ENCODE results near the gene PACSIN1. TPM values are rescaled to one million over a fixed set of nuclear protein-coding genes. Genes with fewer than 3 reads are reported as not detected.

The PACSIN1 gene
- total RNA-seq, 5 donors from 2014 or later (not counting 1 experiment from before 2014, with no cell fraction given): 0.86 to 3.2 (median 2.4) TPM

GRCh38 chr6:34531580-34532201, 65.8 kb downstream of the PACSIN1 start:
- Mint-ChIP-seq H3K4me3 (peak overlapping the region in 1 of 3 donors; percentile 50), H3K27ac (no peak overlapping the region), H3K36me3 (no peaks in the 10 kb centered on the region), H3K9me3 (no peaks in the 10 kb centered on the region), H3K27me3 (peaks cover 0 to 2% of the 10 kb centered on the region in 2 donors), H3K4me1 (peaks cover 0 to 8% (median 7%) of the 10 kb centered on the region in 3 donors)
- DNase-seq (peak in 18 of 35 experiments; percentile 7 to 54 (median 21)), ATAC-seq (replicated peaks in 1 of 4) (peak in 1 of 4 experiments; percentile 71)
- POLR2A ChIA-PET: interaction anchor here (0.6 kb wide), 2 partner anchors 69 to 295 kb away, joined by 3 read pairs; partner anchors contain the start of gene HMGA1 (in 1 of the 2)
- no peak overlapping the region for H3K27ac ChIP-seq (ENCODE audit: low read length)
- H3K4me1 ChIP-seq (ENCODE audit: control insufficient read depth in 1 of 2, extremely low read depth in 1 of 2, insufficient read depth in 2 of 2, low read length in 2 of 2): peaks cover 0 to 8% of the 10 kb centered on the region in 2 experiments
- no peaks in the 10 kb centered on the region for H3K36me3 ChIP-seq (ENCODE audit: control insufficient read depth in 2 of 2, extremely low read depth in 1 of 2, insufficient read depth in 1 of 2, low read length in 1 of 2)
- H3K4me3 ChIP-seq (ENCODE audit: control insufficient read depth in 1 of 2, extremely low read depth in 1 of 2, low read length in 1 of 2): no peak overlapping the region
- no peaks in the 10 kb centered on the region for H3K27me3 ChIP-seq (replicated peaks in 1 of 2; ENCODE audit: control insufficient read depth in 2 of 2, extremely low read depth in 1 of 2, insufficient read depth in 2 of 2, low read length in 1 of 2)
- no peaks in the 10 kb centered on the region for H3K9me3 ChIP-seq
- WGBS (ENCODE audit: insufficient coverage): 88% methylated on average over 25 of the region's 29 CpGs
- CTCF ChIA-PET: interaction anchor here (0.6 to 0.7 kb wide), 2 partner anchors 68 to 225 kb away, joined by 4 to 5 read pairs; no protein-coding TSS in a partner anchor

DNA sequence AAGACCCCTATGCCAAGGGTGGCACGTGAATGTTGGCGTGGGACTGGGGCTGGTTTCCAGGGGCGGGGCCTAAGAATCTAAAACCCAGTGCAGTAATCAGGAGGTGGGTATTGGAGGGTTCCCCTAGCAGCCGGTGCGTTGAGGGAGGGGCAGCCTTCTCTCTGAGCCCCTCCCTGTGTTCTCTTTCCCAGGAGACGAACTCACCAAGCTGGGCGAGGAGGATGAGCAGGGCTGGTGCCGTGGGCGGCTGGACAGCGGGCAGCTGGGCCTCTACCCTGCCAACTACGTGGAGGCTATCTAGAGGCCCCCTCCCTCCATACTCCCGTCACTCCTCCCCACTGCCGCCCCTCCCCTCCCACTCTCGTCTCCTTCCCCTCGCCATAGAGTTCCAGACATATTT, 66.4 kb downstream of the PACSIN1 start:
- WGBS (ENCODE audit: insufficient coverage): 92% methylated on average over 9 of the region's 15 CpGs
- Histone ChIP-seq H3K4me3 (ENCODE audit: control insufficient read depth in 1 of 2, extremely low read depth in 1 of 2, low read length in 1 of 2) (no peak overlapping the region), H3K9me3 (no peaks in the 10 kb centered on the region), H3K27ac (ENCODE audit: low read length) (no peak overlapping the region), H3K4me1 (ENCODE audit: control insufficient read depth in 1 of 2, extremely low read depth in 1 of 2, insufficient read depth in 2 of 2, low read length in 2 of 2) (peaks cover 0 to 5% of the 10 kb centered on the region in 2 experiments), H3K36me3 (ENCODE audit: control insufficient read depth in 2 of 2, extremely low read depth in 1 of 2, insufficient read depth in 1 of 2, low read length in 1 of 2) (no peaks in the 10 kb centered on the region), H3K27me3 (replicated peaks in 1 of 2; ENCODE audit: control insufficient read depth in 2 of 2, extremely low read depth in 1 of 2, insufficient read depth in 2 of 2, low read length in 1 of 2) (no peaks in the 10 kb centered on the region)
- H3K9me3 Mint-ChIP-seq: no peaks in the 10 kb centered on the region
- no peak for ATAC-seq (replicated peaks in 1 of 4)
- ChIA-PET POLR2A (interaction anchor here in 1 of 2 donors (0.6 kb wide), 1 partner anchor 70 kb away, joined by 3 read pairs; no protein-coding TSS in a partner anchor), CTCF (interaction anchor here in 1 of 2 donors (0.6 to 0.7 kb wide), 2 partner anchors 535 to 1124 kb away, joined by 4 to 6 read pairs; no protein-coding TSS in a partner anchor)
- no peaks in the 10 kb centered on the region for H3K36me3 Mint-ChIP-seq
- no peak for DNase-seq
- peaks cover 0 to 2% of the 10 kb centered on the region in 2 donors for H3K27me3 Mint-ChIP-seq
- H3K4me3 Mint-ChIP-seq: peak overlapping the region in 1 of 3 donors; percentile 50
- no peak overlapping the region for H3K27ac Mint-ChIP-seq
- peaks cover 0 to 6% (median 6%) of the 10 kb centered on the region in 3 donors for H3K4me1 Mint-ChIP-seq

DNA sequence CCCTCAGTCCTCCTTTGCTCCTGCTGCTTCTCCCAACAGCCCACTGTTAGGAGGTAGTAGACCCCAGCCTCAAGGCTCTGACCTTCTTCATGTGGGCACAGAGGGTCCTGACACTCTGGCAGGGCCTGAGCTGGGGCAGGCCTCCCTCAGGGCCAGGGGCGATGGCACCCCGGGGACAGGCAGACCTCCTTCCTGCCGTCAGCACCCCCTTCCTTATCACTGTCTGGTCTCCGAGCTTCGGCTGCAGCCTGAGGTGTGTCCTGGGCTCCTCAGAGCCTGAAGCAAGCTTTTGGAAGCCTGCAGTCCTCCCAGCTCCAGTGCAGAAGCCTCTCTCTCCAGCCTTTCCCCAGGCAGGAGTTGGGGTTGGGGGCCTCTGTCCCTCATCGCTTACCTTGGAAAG, 68.3 kb downstream of the PACSIN1 start:
- WGBS (ENCODE audit: insufficient coverage): 89% methylated on average over 5 of the region's 6 CpGs

DNA sequence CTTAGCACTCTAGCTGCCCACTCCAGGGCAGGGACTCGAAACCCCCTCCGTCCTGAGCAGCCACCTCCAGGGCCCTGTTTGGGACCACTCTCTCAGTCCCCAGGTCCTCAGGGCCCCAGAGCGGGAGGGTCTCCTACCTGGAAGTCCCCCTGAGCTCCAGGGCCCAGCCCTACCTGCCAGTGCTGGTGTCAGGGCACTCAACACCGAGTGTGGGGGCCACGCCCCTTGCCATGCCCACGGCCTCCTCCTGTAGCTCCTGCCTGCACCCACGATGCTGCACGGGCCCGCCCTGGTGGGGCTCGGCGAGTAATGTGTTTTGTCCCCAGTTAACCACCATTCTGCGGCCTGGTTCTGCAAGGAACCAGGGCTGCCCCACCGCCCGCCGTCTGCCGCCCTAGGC, 68.8 kb downstream of the PACSIN1 start:
- Histone ChIP-seq H3K9me3 (no peaks in the 10 kb centered on the region), H3K36me3 (ENCODE audit: control insufficient read depth in 2 of 2, extremely low read depth in 1 of 2, insufficient read depth in 1 of 2, low read length in 1 of 2) (no peaks in the 10 kb centered on the region), H3K4me1 (ENCODE audit: control insufficient read depth in 1 of 2, extremely low read depth in 1 of 2, insufficient read depth in 2 of 2, low read length in 2 of 2) (no peaks in the 10 kb centered on the region), H3K4me3 (ENCODE audit: control insufficient read depth in 1 of 2, extremely low read depth in 1 of 2, low read length in 1 of 2) (no peak overlapping the region), H3K27ac (ENCODE audit: low read length) (no peak overlapping the region), H3K27me3 (replicated peaks in 1 of 2; ENCODE audit: control insufficient read depth in 2 of 2, extremely low read depth in 1 of 2, insufficient read depth in 2 of 2, low read length in 1 of 2) (peaks cover 0 to 2% of the 10 kb centered on the region in 2 experiments)
- ATAC-seq (replicated peaks in 1 of 4) (no peak), DNase-seq (no peak)
- H3K36me3 Mint-ChIP-seq: no peaks in the 10 kb centered on the region
- ChIA-PET POLR2A (no interaction called here), CTCF (no interaction called here)
- no peak overlapping the region for H3K4me3 Mint-ChIP-seq
- no peak overlapping the region for H3K27ac Mint-ChIP-seq
- no peaks in the 10 kb centered on the region for H3K9me3 Mint-ChIP-seq
- 74% methylated on average over 9 of the region's 16 CpGs for WGBS (ENCODE audit: insufficient coverage)
- H3K4me1 Mint-ChIP-seq: no peaks in the 10 kb centered on the region
- H3K27me3 Mint-ChIP-seq: no peaks in the 10 kb centered on the region

More for the DNA sequence above, 68.3 kb downstream of the PACSIN1 start:
- Mint-ChIP-seq H3K9me3 (no peaks in the 10 kb centered on the region), H3K27me3 (no peaks in the 10 kb centered on the region), H3K4me3 (no peak overlapping the region), H3K4me1 (no peaks in the 10 kb centered on the region), H3K27ac (no peak overlapping the region), H3K36me3 (no peaks in the 10 kb centered on the region)
- H3K4me3 ChIP-seq (ENCODE audit: control insufficient read depth in 1 of 2, extremely low read depth in 1 of 2, low read length in 1 of 2): no peak overlapping the region
- no peaks in the 10 kb centered on the region for H3K9me3 ChIP-seq
- no peaks in the 10 kb centered on the region for H3K27me3 ChIP-seq (replicated peaks in 1 of 2; ENCODE audit: control insufficient read depth in 2 of 2, extremely low read depth in 1 of 2, insufficient read depth in 2 of 2, low read length in 1 of 2)
- DNase-seq (no peak), ATAC-seq (replicated peaks in 1 of 4) (no peak)
- ChIA-PET CTCF (no interaction called here), POLR2A (no interaction called here)
- H3K36me3 ChIP-seq (ENCODE audit: control insufficient read depth in 2 of 2, extremely low read depth in 1 of 2, insufficient read depth in 1 of 2, low read length in 1 of 2): no peaks in the 10 kb centered on the region
- no peak overlapping the region for H3K27ac ChIP-seq (ENCODE audit: low read length)
- H3K4me1 ChIP-seq (ENCODE audit: control insufficient read depth in 1 of 2, extremely low read depth in 1 of 2, insufficient read depth in 2 of 2, low read length in 2 of 2): no peaks in the 10 kb centered on the region

GRCh38 chr6:34535199-34535598, 69.3 kb downstream of the PACSIN1 start:
- DNase-seq (no peak), ATAC-seq (replicated peaks in 1 of 4) (no peak)
- ChIA-PET POLR2A (no interaction called here), CTCF (no interaction called here)
- H3K27ac ChIP-seq (ENCODE audit: low read length): no peak overlapping the region
- no peak overlapping the region for H3K4me3 ChIP-seq (ENCODE audit: control insufficient read depth in 1 of 2, extremely low read depth in 1 of 2, low read length in 1 of 2)
- Mint-ChIP-seq H3K4me3 (no peak overlapping the region), H3K4me1 (no peaks in the 10 kb centered on the region), H3K27me3 (no peaks in the 10 kb centered on the region), H3K27ac (no peak overlapping the region), H3K36me3 (no peaks in the 10 kb centered on the region), H3K9me3 (no peaks in the 10 kb centered on the region)
- peaks cover 0 to 2% of the 10 kb centered on the region in 2 experiments for H3K27me3 ChIP-seq (replicated peaks in 1 of 2; ENCODE audit: control insufficient read depth in 2 of 2, extremely low read depth in 1 of 2, insufficient read depth in 2 of 2, low read length in 1 of 2)
- no peaks in the 10 kb centered on the region for H3K36me3 ChIP-seq (ENCODE audit: control insufficient read depth in 2 of 2, extremely low read depth in 1 of 2, insufficient read depth in 1 of 2, low read length in 1 of 2)
- H3K9me3 ChIP-seq: no peaks in the 10 kb centered on the region
- no peaks in the 10 kb centered on the region for H3K4me1 ChIP-seq (ENCODE audit: control insufficient read depth in 1 of 2, extremely low read depth in 1 of 2, insufficient read depth in 2 of 2, low read length in 2 of 2)
- 89% methylated on average over 4 of the region's 6 CpGs for WGBS (ENCODE audit: insufficient coverage)

- Mint-ChIP-seq H3K27ac (no peak overlapping the region), H3K36me3 (no peaks in the 10 kb centered on the region), H3K9me3 (no peaks in the 10 kb centered on the region), H3K4me1 (no peaks in the 10 kb centered on the region), H3K4me3 (no peak overlapping the region), H3K27me3 (no peaks in the 10 kb centered on the region)
- CTCF ChIA-PET: no interaction called here
- Histone ChIP-seq H3K27me3 (replicated peaks in 1 of 2; ENCODE audit: control insufficient read depth in 2 of 2, extremely low read depth in 1 of 2, insufficient read depth in 2 of 2, low read length in 1 of 2) (peaks cover 0 to 2% of the 10 kb centered on the region in 2 experiments), H3K36me3 (ENCODE audit: control insufficient read depth in 2 of 2, extremely low read depth in 1 of 2, insufficient read depth in 1 of 2, low read length in 1 of 2) (no peaks in the 10 kb centered on the region), H3K27ac (ENCODE audit: low read length) (no peak overlapping the region), H3K4me1 (ENCODE audit: control insufficient read depth in 1 of 2, extremely low read depth in 1 of 2, insufficient read depth in 2 of 2, low read length in 2 of 2) (no peaks in the 10 kb centered on the region), H3K4me3 (ENCODE audit: control insufficient read depth in 1 of 2, extremely low read depth in 1 of 2, low read length in 1 of 2) (no peak overlapping the region), H3K9me3 (no peaks in the 10 kb centered on the region)
- WGBS (ENCODE audit: insufficient coverage): 83% methylated on average over 7 of the region's 11 CpGs
- no peak for DNase-seq
- ATAC-seq (replicated peaks in 1 of 4): no peak
- POLR2A ChIA-PET: no interaction called here
These were observed 69.8 kb downstream of the PACSIN1 start for GRCh38 chr6:34535646-34536045.
